Sigmoid colon (tissue), 7 donors: ENCODE results near the gene AADACL4. TPM values are rescaled to one million over a fixed set of nuclear protein-coding genes. Genes with fewer than 3 reads are reported as not detected.

Experiments
- DNase-seq: peaks from one replicate; pipeline ENCODE4 v3.0.0-alpha.2; 2019
- H3K27ac ChIP-seq, 4 donors: fragments of 200-600 bp; sonication (generic); one replicate each; pipeline ENCODE4 v1.5.1; 2016 to 2019; ENCODE audit warnings: mild to moderate bottlenecking in 1 of 4
- H3K27me3 ChIP-seq, 3 donors: fragments of 200-600 bp; sonication (generic); one replicate each; pipeline ENCODE4 v1.5.1; 2019; ENCODE audit warnings: mild to moderate bottlenecking in 1 of 3
- H3K36me3 ChIP-seq, 4 donors: fragments of 200-600 bp; sonication (generic); one replicate each; pipeline ENCODE4 v1.5.1; 2016 to 2019
- H3K4me1 ChIP-seq, 4 donors: fragments of 200-600 bp; sonication (generic); one replicate each; pipeline ENCODE4 v1.5.1; 2017 to 2019
- H3K4me3 ChIP-seq, 4 donors: fragments of 200-600 bp; sonication (generic); one replicate each; pipeline ENCODE4 v1.5.1; 2017 to 2019; ENCODE audit warnings: mild to moderate bottlenecking in 2 of 4, moderate library complexity in 1 of 4
- H3K9me3 ChIP-seq, 4 donors: fragments of 200-600 bp in 3 of 4; sonication (generic) in 3 of 4; one replicate each; pipeline versions ENCODE4 v1.5.1 to v1.6.1; 2013 to 2019
- EP300 ChIP-seq, 4 donors: sonication (generic); formaldehyde crosslinking; IDR thresholded peaks; one replicate each; pipeline ENCODE4 v1.6.1; 2017; ENCODE audit warnings: antibody characterized with exemption in 4 of 4
- POLR2A ChIP-seq, 2 donors: fragments of 450-650 bp; IDR thresholded peaks; one replicate each; pipeline ENCODE4 v1.6.1; 2016; ENCODE audit warnings: antibody characterized with exemption in 2 of 2, mild to moderate bottlenecking in 2 of 2, moderate library complexity in 2 of 2
- POLR2AphosphoS5 ChIP-seq, 4 donors: sonication (generic); formaldehyde crosslinking; IDR thresholded peaks; one replicate each; pipeline ENCODE4 v1.6.1; 2017; ENCODE audit warnings: antibody characterized with exemption in 4 of 4
- WGBS, 2 donors: extraction: QIAGEN DNeasy Blood & Tissue Kit; methylation state at CpG; one replicate each; pipeline ENCODE4 v1.1.7; 2013; 5-methylcytosine and 5-hydroxymethylcytosine counted together
- intact Hi-C: fragments of 100-400 bp; cut with DNase I; formaldehyde crosslinking; loops from one replicate; pipeline ENCODE4 v1.15.1; 2023
- polyA plus RNA-seq, 3 donors: library from polyadenylated mRNA; stranded (reverse); fragments of 200-250 nt; gene quantifications; one replicate each; pipeline ENCODE4 v1.2.3, GENCODE V29; 2013
- total RNA-seq, 4 donors: library from RNA; depleted of rRNA; stranded (reverse); fragments of >200 nt; gene quantifications; one replicate each; pipeline ENCODE4 v1.1.0, GENCODE V29; 2016
- TF ChIP-seq, protein P1 (sequence below), 4 experiments: fragments of 450-650 bp in 3 of 4; fragments of 200-600 bp in 1 of 4; IDR thresholded peaks; one replicate each; pipeline ENCODE4 v1.5.1; 2016 to 2019; ENCODE audit warnings: antibody characterized with exemption in 4 of 4, mild to moderate bottlenecking in 3 of 4, moderate library complexity in 2 of 4
- donor health status: healthy with polysubstance abuse.
- donor health status: Bipolar disorder and iron deficiency.
- donor health status: healthy.

The AADACL4 gene
- total and polyA plus RNA-seq, 7 donors, result 0.04 TPM; not detected in 6

DNA sequence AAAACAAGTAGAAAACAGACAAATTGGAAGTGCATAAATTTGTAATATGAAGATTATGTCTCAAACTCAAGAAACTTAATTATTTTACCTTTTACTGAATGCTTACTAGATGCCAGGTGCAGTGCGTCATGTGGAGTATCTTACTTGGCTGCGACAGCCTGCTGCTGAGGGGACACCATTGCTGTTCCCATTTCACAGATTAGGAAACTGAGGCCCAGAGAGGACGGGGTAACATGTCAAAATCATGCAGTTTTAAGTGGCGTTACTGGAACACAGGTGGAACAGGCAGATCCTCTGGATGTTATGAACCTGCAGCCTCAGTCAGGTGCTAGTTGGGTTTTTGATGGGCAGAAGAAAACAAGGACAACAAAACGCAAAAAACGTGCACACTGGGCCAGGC, 18.6 kb upstream of the AADACL4 start:
- no peak for DNase-seq
- Histone ChIP-seq H3K4me1 (peaks cover 0 to 34% (median 33%) of the 10 kb centered on the region in 4 donors), H3K36me3 (no peaks in the 10 kb centered on the region), H3K27ac (no peak overlapping the region), H3K4me3 (no peak overlapping the region), H3K9me3 (no peaks in the 10 kb centered on the region), H3K27me3 (no peaks in the 10 kb centered on the region)
- intact Hi-C loops, result no loop called here
- TF ChIP-seq POLR2A (IDR thresholded peaks at IDR 0.05) (no peak), EP300 (IDR thresholded peaks at IDR 0.05) (no peak), POLR2AphosphoS5 (IDR thresholded peaks at IDR 0.05) (no peak)
- TF ChIP-seq, protein P1, sequence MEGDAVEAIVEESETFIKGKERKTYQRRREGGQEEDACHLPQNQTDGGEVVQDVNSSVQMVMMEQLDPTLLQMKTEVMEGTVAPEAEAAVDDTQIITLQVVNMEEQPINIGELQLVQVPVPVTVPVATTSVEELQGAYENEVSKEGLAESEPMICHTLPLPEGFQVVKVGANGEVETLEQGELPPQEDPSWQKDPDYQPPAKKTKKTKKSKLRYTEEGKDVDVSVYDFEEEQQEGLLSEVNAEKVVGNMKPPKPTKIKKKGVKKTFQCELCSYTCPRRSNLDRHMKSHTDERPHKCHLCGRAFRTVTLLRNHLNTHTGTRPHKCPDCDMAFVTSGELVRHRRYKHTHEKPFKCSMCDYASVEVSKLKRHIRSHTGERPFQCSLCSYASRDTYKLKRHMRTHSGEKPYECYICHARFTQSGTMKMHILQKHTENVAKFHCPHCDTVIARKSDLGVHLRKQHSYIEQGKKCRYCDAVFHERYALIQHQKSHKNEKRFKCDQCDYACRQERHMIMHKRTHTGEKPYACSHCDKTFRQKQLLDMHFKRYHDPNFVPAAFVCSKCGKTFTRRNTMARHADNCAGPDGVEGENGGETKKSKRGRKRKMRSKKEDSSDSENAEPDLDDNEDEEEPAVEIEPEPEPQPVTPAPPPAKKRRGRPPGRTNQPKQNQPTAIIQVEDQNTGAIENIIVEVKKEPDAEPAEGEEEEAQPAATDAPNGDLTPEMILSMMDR (IDR thresholded peaks at IDR 0.05), result no peak
- WGBS, 2 donors, result 83 to 90% methylated on average over 6 of the region's 6 CpGs

DNA sequence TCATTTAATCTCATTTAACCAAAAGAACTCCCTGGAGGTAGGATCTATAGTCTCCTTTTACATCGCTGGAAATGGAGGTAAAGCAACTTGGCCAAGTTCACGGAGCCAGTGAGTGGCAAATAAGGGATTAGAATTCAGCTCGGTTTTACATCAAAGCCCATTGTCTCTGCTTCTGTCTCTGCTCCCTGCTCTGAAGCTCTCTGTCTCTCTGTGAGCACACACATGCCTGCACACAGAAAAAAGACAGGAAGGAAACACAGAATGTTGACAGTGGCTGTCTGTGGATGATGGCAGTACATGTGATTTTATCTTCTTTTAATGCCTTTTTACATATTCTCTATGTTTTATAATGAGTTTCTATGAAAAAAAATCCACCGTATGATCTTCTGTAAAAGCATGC, 17.0 kb upstream of the AADACL4 start:
- no peak for DNase-seq
- no peaks in the 10 kb centered on the region for H3K27me3 ChIP-seq
- H3K4me3 ChIP-seq, result no peak overlapping the region
- H3K27ac ChIP-seq, result no peak overlapping the region
- TF ChIP-seq EP300 (IDR thresholded peaks at IDR 0.05), result no peak
- TF ChIP-seq POLR2AphosphoS5 (IDR thresholded peaks at IDR 0.05), result no peak
- no peak for TF ChIP-seq POLR2A (IDR thresholded peaks at IDR 0.05)
- TF ChIP-seq, protein P1 (IDR thresholded peaks at IDR 0.05), result no peak
- intact Hi-C loops, result no loop called here
- no peaks in the 10 kb centered on the region for H3K9me3 ChIP-seq
- no peaks in the 10 kb centered on the region for H3K36me3 ChIP-seq
- WGBS, 2 donors, result 68 to 73% methylated on average over 4 of the region's 4 CpGs
- H3K4me1 ChIP-seq, result peaks cover 0 to 18% (median 16%) of the 10 kb centered on the region in 4 donors

DNA sequence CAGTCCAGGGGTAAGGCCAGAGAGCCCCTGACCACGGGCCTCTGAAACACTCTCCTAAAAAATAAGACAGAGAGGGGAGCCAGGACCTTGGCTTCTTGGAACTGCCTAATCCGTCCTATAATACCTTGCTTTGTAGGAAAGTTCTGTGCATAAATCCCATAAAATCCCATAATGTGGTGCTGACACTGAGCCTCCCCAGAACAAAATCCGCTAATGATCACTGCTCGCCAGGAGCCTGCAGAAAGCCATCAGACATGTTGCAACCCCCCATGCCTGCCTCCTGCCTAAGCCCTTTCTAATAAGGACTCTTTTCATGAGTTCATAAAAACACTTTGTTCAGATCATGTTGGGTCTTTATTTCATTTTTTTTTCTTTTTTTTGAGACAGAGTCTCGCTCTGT, 16.6 kb upstream of the AADACL4 start:
- Histone ChIP-seq H3K27ac (no peak overlapping the region), H3K4me1 (peaks cover 0 to 14% (median 12%) of the 10 kb centered on the region in 4 donors), H3K27me3 (no peaks in the 10 kb centered on the region), H3K4me3 (no peak overlapping the region), H3K9me3 (no peaks in the 10 kb centered on the region), H3K36me3 (no peaks in the 10 kb centered on the region)
- TF ChIP-seq POLR2A (IDR thresholded peaks at IDR 0.05) (no peak), EP300 (IDR thresholded peaks at IDR 0.05) (no peak), POLR2AphosphoS5 (IDR thresholded peaks at IDR 0.05) (no peak)
- TF ChIP-seq, protein P1 (IDR thresholded peaks at IDR 0.05), result no peak
- intact Hi-C loops, result no loop called here
- WGBS, 2 donors, result 86 to 90% methylated on average over 5 of the region's 5 CpGs
- DNase-seq, result no peak

DNA sequence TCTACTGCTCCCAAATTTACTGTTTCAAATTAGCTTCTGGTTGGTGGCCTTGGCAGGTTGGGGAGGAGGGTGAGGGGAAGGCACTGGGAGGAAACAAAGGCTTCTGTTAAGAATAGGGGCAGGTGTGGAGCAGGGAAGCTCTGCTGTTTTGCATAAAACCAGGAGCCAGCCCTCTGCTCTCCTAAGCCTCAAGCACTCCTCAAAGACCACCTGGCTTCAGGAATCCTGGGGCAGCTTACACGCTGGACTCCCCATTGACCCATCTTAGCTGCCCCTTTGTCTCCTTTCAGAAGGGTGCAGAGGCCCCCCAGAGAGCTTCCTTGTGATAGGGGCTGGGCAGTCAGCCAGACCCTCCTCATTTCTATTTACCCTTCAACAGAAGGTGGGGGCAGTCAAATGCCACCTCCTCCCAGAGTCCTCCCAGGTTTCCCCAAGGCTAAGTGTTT, 14.4 kb upstream of the AADACL4 start:
- Histone ChIP-seq H3K9me3 (no peaks in the 10 kb centered on the region), H3K4me1 (no peaks in the 10 kb centered on the region), H3K36me3 (no peaks in the 10 kb centered on the region), H3K4me3 (no peak overlapping the region), H3K27me3 (peaks cover 0 to 4% (median 0%) of the 10 kb centered on the region in 3 donors), H3K27ac (no peak overlapping the region)
- TF ChIP-seq POLR2AphosphoS5 (IDR thresholded peaks at IDR 0.05), result no peak
- no peak for TF ChIP-seq EP300 (IDR thresholded peaks at IDR 0.05)
- no peak for TF ChIP-seq POLR2A (IDR thresholded peaks at IDR 0.05)
- TF ChIP-seq, protein P1 (IDR thresholded peaks at IDR 0.05), result no peak
- no peak for DNase-seq
- intact Hi-C loops, result no loop called here
- 87 to 93% methylated on average over 1 of the region's 1 CpG for whole genome bisulfite sequencing, 2 donors
